ENCODE measurements around the gene CLMP. TPM values are rescaled to one million over a fixed set of nuclear protein-coding genes. Genes with fewer than 3 reads are reported as not detected.
A peak's percentile ranks its signal among the peaks of the same experiment; 100 is the strongest.
"Not testable (repeated sequence)": the region's sequence is repeated elsewhere in the genome, so short reads cannot be mapped to it uniquely, and the experiment has no call there.

CLMP gene
- total RNA-seq, 2 experiments from 2014 or later, result 0.06 TPM; not detected in 1

GRCh38 chr11:123125169-123125568 lies 69.9 kb downstream of the CLMP start:
- Mint-ChIP-seq H3K27ac (no peak overlapping the region), H3K9me3 (no peaks in the 10 kb centered on the region), H3K4me3 (no peak overlapping the region), H3K27me3 (peaks cover 9% of the 10 kb centered on the region), H3K36me3 (no peaks in the 10 kb centered on the region), H3K4me1 (peaks cover 5% of the 10 kb centered on the region)
- DNase-seq, result no peak

GRCh38 chr11:123122852-123123251 lies 72.2 kb downstream of the CLMP start:
- H3K27me3 Mint-ChIP-seq, result peaks cover 7% of the 10 kb centered on the region

GRCh38 chr11:123122341-123122740 lies 72.7 kb downstream of the CLMP start:
- no peak for DNase-seq
- peaks cover 3% of the 10 kb centered on the region for H3K4me1 Mint-ChIP-seq
- peaks cover 7% of the 10 kb centered on the region for H3K27me3 Mint-ChIP-seq
- no peaks in the 10 kb centered on the region for H3K9me3 Mint-ChIP-seq
- H3K36me3 Mint-ChIP-seq, result no peaks in the 10 kb centered on the region
- no peak overlapping the region for H3K27ac Mint-ChIP-seq
- no peak overlapping the region for H3K4me3 Mint-ChIP-seq

More at GRCh38 chr11:123122852-123123251, 72.2 kb downstream of the CLMP start:
- no peak for DNase-seq
- Mint-ChIP-seq H3K4me1 (peaks cover 3% of the 10 kb centered on the region), H3K4me3 (no peak overlapping the region), H3K36me3 (no peaks in the 10 kb centered on the region), H3K27ac (no peak overlapping the region), H3K9me3 (no peaks in the 10 kb centered on the region)

GRCh38 chr11:123116486-123116885 lies 78.6 kb downstream of the CLMP start:
- no peaks in the 10 kb centered on the region for H3K36me3 Mint-ChIP-seq
- H3K9me3 Mint-ChIP-seq, result peaks cover 3% of the 10 kb centered on the region
- H3K27ac Mint-ChIP-seq, result no peak overlapping the region
- H3K4me1 Mint-ChIP-seq, result peaks cover 3% of the 10 kb centered on the region
- H3K4me3 Mint-ChIP-seq, result no peak overlapping the region
- no peak for DNase-seq
- H3K27me3 Mint-ChIP-seq, result peaks cover 7% of the 10 kb centered on the region

GRCh38 chr11:123111465-123111864 lies 83.6 kb downstream of the CLMP start:
- no peak for DNase-seq
- no peak overlapping the region for H3K4me3 Mint-ChIP-seq
- H3K36me3 Mint-ChIP-seq, result no peaks in the 10 kb centered on the region
- no peak overlapping the region for H3K27ac Mint-ChIP-seq
- H3K4me1 Mint-ChIP-seq, result peaks cover 3% of the 10 kb centered on the region
- H3K27me3 Mint-ChIP-seq, result no peaks in the 10 kb centered on the region
- peaks cover 3% of the 10 kb centered on the region for H3K9me3 Mint-ChIP-seq

- no peak overlapping the region for H3K4me3 Mint-ChIP-seq
- H3K27ac Mint-ChIP-seq, result no peak overlapping the region
Measured at GRCh38 chr11:123110397-123110796, 84.7 kb downstream of the CLMP start.

GRCh38 chr11:123107945-123108495 lies 87.0 kb downstream of the CLMP start:
- Mint-ChIP-seq H3K9me3 (no peaks in the 10 kb centered on the region), H3K4me1 (peaks cover 6% of the 10 kb centered on the region), H3K27ac (no peak overlapping the region), H3K36me3 (no peaks in the 10 kb centered on the region), H3K27me3 (no peaks in the 10 kb centered on the region), H3K4me3 (no peak overlapping the region)
- DNase-seq, result no peak

More at GRCh38 chr11:123110397-123110796, 84.7 kb downstream of the CLMP start:
- H3K27me3 Mint-ChIP-seq, result no peaks in the 10 kb centered on the region
- H3K36me3 Mint-ChIP-seq, result no peaks in the 10 kb centered on the region
- H3K4me1 Mint-ChIP-seq, result peaks cover 3% of the 10 kb centered on the region
- DNase-seq, result no peak
- H3K9me3 Mint-ChIP-seq, result no peaks in the 10 kb centered on the region

- Mint-ChIP-seq H3K27ac (no peak overlapping the region), H3K4me3 (no peak overlapping the region), H3K9me3 (no peaks in the 10 kb centered on the region), H3K27me3 (no peaks in the 10 kb centered on the region), H3K4me1 (peaks cover 15% of the 10 kb centered on the region), H3K36me3 (no peaks in the 10 kb centered on the region)
- no peak for DNase-seq
Measured at GRCh38 chr11:123104697-123105096, 90.4 kb downstream of the CLMP start.

- H3K4me3 Mint-ChIP-seq, result no peak overlapping the region
- peaks cover 15% of the 10 kb centered on the region for H3K4me1 Mint-ChIP-seq
- DNase-seq, result peak; percentile 10
- no peaks in the 10 kb centered on the region for H3K36me3 Mint-ChIP-seq
- H3K9me3 Mint-ChIP-seq, result no peaks in the 10 kb centered on the region
- no peaks in the 10 kb centered on the region for H3K27me3 Mint-ChIP-seq
- H3K27ac Mint-ChIP-seq, result no peak overlapping the region
Measured at GRCh38 chr11:123103326-123103980, 91.6 kb downstream of the CLMP start.

GRCh38 chr11:123100379-123101085 lies 94.5 kb downstream of the CLMP start:
- H3K36me3 Mint-ChIP-seq, result no peaks in the 10 kb centered on the region
- no peaks in the 10 kb centered on the region for H3K9me3 Mint-ChIP-seq
- DNase-seq, result no peak
- H3K4me3 Mint-ChIP-seq, result no peak overlapping the region
- no peaks in the 10 kb centered on the region for H3K27me3 Mint-ChIP-seq
- H3K27ac Mint-ChIP-seq, result peak overlapping the region; percentile 3
- H3K4me1 Mint-ChIP-seq, result peaks cover 15% of the 10 kb centered on the region

- Mint-ChIP-seq H3K36me3 (no peaks in the 10 kb centered on the region), H3K4me3 (no peak overlapping the region), H3K27ac (no peak overlapping the region), H3K27me3 (no peaks in the 10 kb centered on the region), H3K4me1 (peaks cover 15% of the 10 kb centered on the region), H3K9me3 (no peaks in the 10 kb centered on the region)
- no peak for DNase-seq
Measured at GRCh38 chr11:123098990-123099389, 96.1 kb downstream of the CLMP start.

GRCh38 chr11:123093739-123094138 lies 101.3 kb downstream of the CLMP start:
- DNase-seq, result no peak
- Mint-ChIP-seq H3K9me3 (no peaks in the 10 kb centered on the region), H3K36me3 (no peaks in the 10 kb centered on the region), H3K27me3 (no peaks in the 10 kb centered on the region), H3K4me3 (no peak overlapping the region), H3K4me1 (no peaks in the 10 kb centered on the region), H3K27ac (no peak overlapping the region)

- no peaks in the 10 kb centered on the region for H3K27me3 Mint-ChIP-seq
- H3K4me1 Mint-ChIP-seq, result peaks cover 11% of the 10 kb centered on the region
- no peaks in the 10 kb centered on the region for H3K36me3 Mint-ChIP-seq
- H3K9me3 Mint-ChIP-seq, result no peaks in the 10 kb centered on the region
- no peak overlapping the region for H3K27ac Mint-ChIP-seq
- DNase-seq, result no peak
- H3K4me3 Mint-ChIP-seq, result no peak overlapping the region
Measured at GRCh38 chr11:123091506-123091905, 103.5 kb downstream of the CLMP start.

- not testable (repeated sequence) for H3K36me3 Mint-ChIP-seq, H3K27ac Mint-ChIP-seq, H3K9me3 Mint-ChIP-seq, DNase-seq, H3K4me3 Mint-ChIP-seq, H3K27me3 Mint-ChIP-seq
- H3K4me1 Mint-ChIP-seq, result peaks cover 19% of the 10 kb centered on the region
Measured at GRCh38 chr11:123090168-123090567, 104.9 kb downstream of the CLMP start.

- not testable (repeated sequence) for H3K4me3 Mint-ChIP-seq, DNase-seq, H3K27me3 Mint-ChIP-seq, H3K36me3 Mint-ChIP-seq, H3K27ac Mint-ChIP-seq, H3K9me3 Mint-ChIP-seq
- peaks cover 20% of the 10 kb centered on the region for H3K4me1 Mint-ChIP-seq
Measured at GRCh38 chr11:123088896-123089295, 106.2 kb downstream of the CLMP start.

GRCh38 chr11:123087657-123088056 lies 107.4 kb downstream of the CLMP start:
- not testable (repeated sequence) for H3K4me3 Mint-ChIP-seq, H3K27me3 Mint-ChIP-seq, DNase-seq, H3K36me3 Mint-ChIP-seq, H3K9me3 Mint-ChIP-seq
- Mint-ChIP-seq H3K4me1 (peaks cover 31% of the 10 kb centered on the region), H3K27ac (peak overlapping the region; percentile 75)
